Measurements from ENCODE around the gene ICAM3.
A peak's percentile ranks its signal among the peaks of the same experiment; 100 is the strongest.

Gene ICAM3

GRCh38 chr19:10292206-10292788 lies 47.1 kb downstream of the ICAM3 start:
- no peaks in the 10 kb centered on the region for H3K27me3 ChIP-seq (ENCODE audit: low read length)
- peak overlapping the region; percentile 80 for H3K4me2 ChIP-seq (ENCODE audit: low read depth, low read length, poor library complexity, severe bottlenecking)
- peak overlapping the region; percentile 58 for H3K4me3 ChIP-seq (ENCODE audit: insufficient read depth, low read length, poor library complexity, severe bottlenecking)
- H3K9ac ChIP-seq (ENCODE audit: low read length), result peak overlapping the region; percentile 62; the same call in 1 of the 2 replicates
- no peaks in the 10 kb centered on the region for H3K79me2 ChIP-seq (ENCODE audit: insufficient read depth, low read length)
- H4K20me1 ChIP-seq (ENCODE audit: low read depth, low read length), result no peaks in the 10 kb centered on the region
- H2AFZ ChIP-seq (ENCODE audit: low read depth, low read length, severe bottlenecking), result no peak overlapping the region
- no peaks in the 10 kb centered on the region; the same call in 1 of the 2 replicates for H3F3A ChIP-seq (ENCODE audit: insufficient read depth)
- H3K9me2 ChIP-seq (replicated peaks; ENCODE audit: insufficient read depth, low read length), result no peaks in the 10 kb centered on the region
- H3K27ac ChIP-seq (ENCODE audit: low read depth, low read length), result no peak overlapping the region
- no peaks in the 10 kb centered on the region for H3K36me3 ChIP-seq (ENCODE audit: low read length)
- TF ChIP-seq, protein P1, sequence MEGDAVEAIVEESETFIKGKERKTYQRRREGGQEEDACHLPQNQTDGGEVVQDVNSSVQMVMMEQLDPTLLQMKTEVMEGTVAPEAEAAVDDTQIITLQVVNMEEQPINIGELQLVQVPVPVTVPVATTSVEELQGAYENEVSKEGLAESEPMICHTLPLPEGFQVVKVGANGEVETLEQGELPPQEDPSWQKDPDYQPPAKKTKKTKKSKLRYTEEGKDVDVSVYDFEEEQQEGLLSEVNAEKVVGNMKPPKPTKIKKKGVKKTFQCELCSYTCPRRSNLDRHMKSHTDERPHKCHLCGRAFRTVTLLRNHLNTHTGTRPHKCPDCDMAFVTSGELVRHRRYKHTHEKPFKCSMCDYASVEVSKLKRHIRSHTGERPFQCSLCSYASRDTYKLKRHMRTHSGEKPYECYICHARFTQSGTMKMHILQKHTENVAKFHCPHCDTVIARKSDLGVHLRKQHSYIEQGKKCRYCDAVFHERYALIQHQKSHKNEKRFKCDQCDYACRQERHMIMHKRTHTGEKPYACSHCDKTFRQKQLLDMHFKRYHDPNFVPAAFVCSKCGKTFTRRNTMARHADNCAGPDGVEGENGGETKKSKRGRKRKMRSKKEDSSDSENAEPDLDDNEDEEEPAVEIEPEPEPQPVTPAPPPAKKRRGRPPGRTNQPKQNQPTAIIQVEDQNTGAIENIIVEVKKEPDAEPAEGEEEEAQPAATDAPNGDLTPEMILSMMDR (IDR thresholded peaks at IDR 0.05; ENCODE audit: insufficient read depth, low read length, poor library complexity, severe bottlenecking), result no peak
- TF ChIP-seq EZH2phosphoT487 (conservative IDR thresholded peaks at IDR 0.05; ENCODE audit: low read length), result no peak
- no peaks in the 10 kb centered on the region for H3K9me3 ChIP-seq (ENCODE audit: insufficient read depth, low read length)

DNA sequence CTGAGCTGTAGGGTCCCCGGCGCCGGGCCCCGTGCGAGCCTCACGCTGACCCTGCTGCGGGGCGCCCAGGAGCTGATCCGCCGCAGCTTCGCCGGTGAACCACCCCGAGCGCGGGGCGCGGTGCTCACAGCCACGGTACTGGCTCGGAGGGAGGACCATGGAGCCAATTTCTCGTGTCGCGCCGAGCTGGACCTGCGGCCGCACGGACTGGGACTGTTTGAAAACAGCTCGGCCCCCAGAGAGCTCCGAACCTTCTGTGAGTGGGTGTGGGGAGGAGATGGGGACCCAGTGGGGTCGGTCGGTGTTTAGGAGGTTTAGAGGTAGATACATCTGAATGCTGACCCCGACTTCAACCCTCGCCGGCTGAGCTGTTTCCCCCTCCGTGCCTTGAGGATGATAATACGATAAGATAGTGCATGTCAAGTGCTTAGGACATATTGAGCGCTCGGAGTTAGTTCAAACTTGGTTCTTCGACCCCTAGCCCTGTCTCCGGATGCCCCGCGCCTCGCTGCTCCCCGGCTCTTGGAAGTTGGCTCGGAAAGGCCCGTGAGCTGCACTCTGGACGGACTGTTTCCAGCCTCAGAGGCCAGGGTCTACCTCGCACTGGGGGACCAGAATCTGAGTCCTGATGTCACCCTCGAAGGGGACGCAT lies 47.7 kb downstream of the ICAM3 start:
- Histone ChIP-seq H3K9ac (ENCODE audit: low read length) (peak overlapping the region; percentile 62), H3K79me2 (ENCODE audit: insufficient read depth, low read length) (no peaks in the 10 kb centered on the region), H3K27ac (ENCODE audit: low read depth, low read length) (no peak overlapping the region), H3K27me3 (ENCODE audit: low read length) (no peaks in the 10 kb centered on the region), H3K9me3 (ENCODE audit: insufficient read depth, low read length) (no peaks in the 10 kb centered on the region), H2AFZ (ENCODE audit: low read depth, low read length, severe bottlenecking) (no peak overlapping the region), H3K4me3 (ENCODE audit: insufficient read depth, low read length, poor library complexity, severe bottlenecking) (peak overlapping the region; percentile 58), H3K36me3 (ENCODE audit: low read length) (no peaks in the 10 kb centered on the region), H4K20me1 (ENCODE audit: low read depth, low read length) (no peaks in the 10 kb centered on the region), H3F3A (ENCODE audit: insufficient read depth) (peaks cover under 1% of the 10 kb centered on the region; the same call in 1 of the 2 replicates), H3K9me2 (replicated peaks; ENCODE audit: insufficient read depth, low read length) (no peaks in the 10 kb centered on the region), H3K4me2 (ENCODE audit: low read depth, low read length, poor library complexity, severe bottlenecking) (peak overlapping the region; percentile 80)
- TF ChIP-seq, protein P1 (IDR thresholded peaks at IDR 0.05; ENCODE audit: insufficient read depth, low read length, poor library complexity, severe bottlenecking), result no peak
- TF ChIP-seq EZH2phosphoT487 (conservative IDR thresholded peaks at IDR 0.05; ENCODE audit: low read length), result no peak

DNA sequence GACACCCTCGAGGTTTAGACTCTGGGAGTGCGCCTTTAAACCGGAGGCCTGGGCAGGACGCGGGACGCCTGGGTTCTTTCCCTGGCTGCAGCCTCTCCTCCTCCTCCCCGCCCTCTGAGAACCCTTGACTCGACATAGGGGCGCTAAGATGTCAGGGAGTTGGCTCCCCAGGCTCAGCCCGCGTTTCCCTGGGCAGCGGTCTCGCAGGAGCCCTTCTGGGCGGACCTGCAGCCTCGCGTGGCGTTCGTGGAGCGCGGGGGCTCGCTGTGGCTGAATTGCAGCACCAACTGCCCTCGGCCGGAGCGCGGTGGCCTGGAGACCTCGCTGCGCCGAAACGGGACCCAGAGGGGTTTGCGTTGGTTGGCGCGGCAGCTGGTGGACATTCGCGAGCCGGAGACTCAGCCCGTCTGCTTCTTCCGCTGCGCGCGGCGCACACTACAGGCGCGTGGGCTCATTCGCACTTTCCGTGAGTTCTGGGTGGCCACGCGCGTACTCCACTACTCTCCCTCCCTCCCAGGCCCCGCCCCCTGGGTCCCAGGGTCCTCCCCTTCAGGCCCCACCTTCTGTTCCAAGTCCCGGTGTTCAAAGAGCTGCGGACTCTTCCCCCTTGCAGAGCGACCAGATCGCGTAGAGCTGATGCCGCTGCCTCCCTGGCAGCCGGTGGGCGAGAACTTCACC lies 48.4 kb downstream of the ICAM3 start:
- Histone ChIP-seq H3K36me3 (ENCODE audit: low read length) (no peaks in the 10 kb centered on the region), H3K27me3 (ENCODE audit: low read length) (no peaks in the 10 kb centered on the region), H3K27ac (ENCODE audit: low read depth, low read length) (no peak overlapping the region), H3K9ac (ENCODE audit: low read length) (peak overlapping the region; percentile 62), H4K20me1 (ENCODE audit: low read depth, low read length) (no peaks in the 10 kb centered on the region), H3F3A (ENCODE audit: insufficient read depth) (peaks cover 8% of the 10 kb centered on the region), H3K4me2 (ENCODE audit: low read depth, low read length, poor library complexity, severe bottlenecking) (peak overlapping the region; percentile 80), H2AFZ (ENCODE audit: low read depth, low read length, severe bottlenecking) (no peak overlapping the region), H3K9me3 (ENCODE audit: insufficient read depth, low read length) (no peaks in the 10 kb centered on the region), H3K4me3 (ENCODE audit: insufficient read depth, low read length, poor library complexity, severe bottlenecking) (peak overlapping the region; percentile 58), H3K9me2 (replicated peaks; ENCODE audit: insufficient read depth, low read length) (no peaks in the 10 kb centered on the region), H3K79me2 (ENCODE audit: insufficient read depth, low read length) (no peaks in the 10 kb centered on the region)
- TF ChIP-seq EZH2phosphoT487 (conservative IDR thresholded peaks at IDR 0.05; ENCODE audit: low read length), result no peak
- TF ChIP-seq, protein P1 (IDR thresholded peaks at IDR 0.05; ENCODE audit: insufficient read depth, low read length, poor library complexity, severe bottlenecking), result no peak

All from SU-DHL-6 (cell line).